Liver (tissue), 9 donors: Measurements from ENCODE around the gene GRK1. TPM values are rescaled to one million over a fixed set of nuclear protein-coding genes. Genes with fewer than 3 reads are reported as not detected.

Experiments used
- DNase-seq: peaks from one replicate; pipeline ENCODE4 v3.0.0-alpha.2; 2017; ENCODE audit warnings: low spot score
- H3K27ac ChIP-seq, 2 donors: one replicate each; pipeline ENCODE4 v1.7.0; 2013; ENCODE audit warnings: inconsistent platforms in 2 of 2, low read length in 2 of 2, control low read depth in 1 of 2, low read depth in 1 of 2, mild to moderate bottlenecking in 1 of 2
- H3K27me3 ChIP-seq, 4 donors: one replicate each; pipeline versions ENCODE4 v1.6.1 to v1.7.0; 2013; ENCODE audit warnings: low read length in 3 of 4, inconsistent platforms in 1 of 4, mild to moderate bottlenecking in 1 of 4, moderate library complexity in 1 of 4; ENCODE audit not compliant: control insufficient read depth in 4 of 4, insufficient read depth in 4 of 4
- H3K36me3 ChIP-seq, 4 donors: one replicate each; pipeline versions ENCODE4 v1.6.1 to v1.7.0; 2013; ENCODE audit warnings: low read length in 3 of 4, mild to moderate bottlenecking in 3 of 4, low read depth in 1 of 4, moderate library complexity in 1 of 4; ENCODE audit not compliant: control insufficient read depth in 4 of 4, insufficient read depth in 3 of 4
- H3K4me1 ChIP-seq, 4 donors: one replicate each; pipeline versions ENCODE4 v1.6.1 to v1.7.0; 2013; ENCODE audit warnings: low read length in 3 of 4, mild to moderate bottlenecking in 3 of 4, moderate library complexity in 1 of 4; ENCODE audit not compliant: control insufficient read depth in 4 of 4, insufficient read depth in 4 of 4
- H3K4me3 ChIP-seq, 3 donors: one replicate each; pipeline versions ENCODE4 v1.6.1 to v1.7.0; 2013; ENCODE audit warnings: low read length in 3 of 3, control low read depth in 1 of 3, low read depth in 1 of 3, mild to moderate bottlenecking in 1 of 3
- H3K9ac ChIP-seq, 2 donors: one replicate each; pipeline ENCODE4 v1.7.0; 2013; ENCODE audit warnings: low read length in 2 of 2, mild to moderate bottlenecking in 2 of 2, moderate library complexity in 2 of 2, control low read depth in 1 of 2, low read depth in 1 of 2
- H3K9me3 ChIP-seq, 4 donors: one replicate each; pipeline versions ENCODE4 v1.6.1 to v1.7.0; 2013; ENCODE audit warnings: low read length in 3 of 4; ENCODE audit not compliant: control insufficient read depth in 4 of 4
- EGR1 ChIP-seq, 2 donors: IDR thresholded peaks; 2 replicates each; pipeline ENCODE4 v1.6.1; 2016 to 2018; ENCODE audit warnings: antibody characterized with exemption in 2 of 2, low read depth in 2 of 2
- FOXA2 ChIP-seq: IDR thresholded peaks from 2 replicates; pipeline ENCODE4 v1.6.1; 2016; ENCODE audit warnings: antibody characterized with exemption
- GABPA ChIP-seq, 2 donors: IDR thresholded peaks in 1 of 2; conservative IDR thresholded peaks in 1 of 2; 2 replicates each; pipeline ENCODE4 v1.6.1; 2016; ENCODE audit warnings: antibody characterized with exemption in 2 of 2, mild to moderate bottlenecking in 1 of 2, moderate library complexity in 1 of 2
- HNF4A ChIP-seq, 2 donors: conservative IDR thresholded peaks; 2 replicates each; pipeline ENCODE4 v1.6.1; 2016; ENCODE audit warnings: antibody characterized with exemption in 2 of 2, mild to moderate bottlenecking in 2 of 2
- HNF4G ChIP-seq: IDR thresholded peaks from 2 replicates; pipeline ENCODE4 v1.6.1; 2016; ENCODE audit warnings: antibody characterized with exemption
- JUND ChIP-seq, 2 donors: IDR thresholded peaks; 2 replicates each; pipeline ENCODE4 v1.6.1; 2016; ENCODE audit warnings: antibody characterized with exemption in 2 of 2
- NR2F2 ChIP-seq: IDR thresholded peaks from 2 replicates; pipeline ENCODE4 v1.6.1; 2016; ENCODE audit warnings: antibody characterized with exemption
- RAD21 ChIP-seq, 2 donors: IDR thresholded peaks; 2 replicates each; pipeline ENCODE4 v1.6.1; 2016; ENCODE audit warnings: antibody characterized with exemption in 2 of 2, mild to moderate bottlenecking in 2 of 2
- RXRA ChIP-seq, 2 donors: IDR thresholded peaks; 2 replicates each; pipeline ENCODE4 v1.6.1; 2017 to 2018; ENCODE audit warnings: antibody characterized with exemption in 2 of 2, mild to moderate bottlenecking in 1 of 2
- SP1 ChIP-seq: IDR thresholded peaks from 2 replicates; pipeline ENCODE4 v1.6.1; 2018; ENCODE audit warnings: antibody characterized with exemption, mild to moderate bottlenecking
- TAF1 ChIP-seq: conservative IDR thresholded peaks from 2 replicates; pipeline ENCODE4 v1.6.1; 2016; ENCODE audit warnings: antibody characterized with exemption, mild to moderate bottlenecking
- YY1 ChIP-seq: IDR thresholded peaks from 2 replicates; pipeline ENCODE4 v1.6.1; 2016; ENCODE audit warnings: antibody characterized with exemption, mild to moderate bottlenecking
- WGBS: extraction: QIAGEN DNeasy Blood & Tissue Kit; methylation state at CpG from one replicate; pipeline ENCODE4 v1.1.7; 2013; 5-methylcytosine and 5-hydroxymethylcytosine counted together
- polyA plus RNA-seq, 2 donors: library from polyadenylated mRNA; stranded (reverse) in 1 of 2; unstranded in 1 of 2; fragments of 200-250 nt in 1 of 2; fragments of >200 nt in 1 of 2; fragmentation: Nextera tagmentation in 1 of 2; extraction: Ambion mirVana in 1 of 2; gene quantifications; one replicate each; pipeline versions ENCODE4 v1.2.1 to v1.2.3, GENCODE V29; 2013 to 2015
- total RNA-seq, 2 donors: library from RNA; depleted of rRNA; stranded (reverse); fragments of >200 nt; gene quantifications; one replicate each; pipeline ENCODE4 v1.2.3, GENCODE V29; 2014
- TF ChIP-seq, protein P1 (sequence below): IDR thresholded peaks from 2 replicates; pipeline ENCODE4 v1.6.1; 2016; ENCODE audit warnings: antibody characterized with exemption
- TF ChIP-seq, protein P2 (sequence below): IDR thresholded peaks from 2 replicates; pipeline ENCODE4 v1.6.1; 2016; ENCODE audit warnings: antibody characterized with exemption
- TF ChIP-seq, protein P3 (sequence below): IDR thresholded peaks from 2 replicates; pipeline ENCODE4 v1.6.1; 2016; ENCODE audit warnings: antibody characterized with exemption
- TF ChIP-seq, protein P4 (sequence below): IDR thresholded peaks from 2 replicates; pipeline ENCODE4 v1.6.1; 2016; ENCODE audit warnings: antibody characterized with exemption, mild to moderate bottlenecking
- TF ChIP-seq, protein P5 (sequence below): fragments of 150-350 bp; IDR thresholded peaks from 2 replicates; pipeline ENCODE4 v1.5.1; 2017; ENCODE audit warnings: improper control_type of control experiment, low read depth, low read length; ENCODE audit not compliant: missing input control
- donor health status: healthy.
- donor health status: healthy.
- donor health status: healthy.
- donor health status: healthy.
- donor health status: healthy.

Gene GRK1
- total and polyA plus RNA-seq, 4 donors, result 0.05 TPM; not detected in 3

DNA sequence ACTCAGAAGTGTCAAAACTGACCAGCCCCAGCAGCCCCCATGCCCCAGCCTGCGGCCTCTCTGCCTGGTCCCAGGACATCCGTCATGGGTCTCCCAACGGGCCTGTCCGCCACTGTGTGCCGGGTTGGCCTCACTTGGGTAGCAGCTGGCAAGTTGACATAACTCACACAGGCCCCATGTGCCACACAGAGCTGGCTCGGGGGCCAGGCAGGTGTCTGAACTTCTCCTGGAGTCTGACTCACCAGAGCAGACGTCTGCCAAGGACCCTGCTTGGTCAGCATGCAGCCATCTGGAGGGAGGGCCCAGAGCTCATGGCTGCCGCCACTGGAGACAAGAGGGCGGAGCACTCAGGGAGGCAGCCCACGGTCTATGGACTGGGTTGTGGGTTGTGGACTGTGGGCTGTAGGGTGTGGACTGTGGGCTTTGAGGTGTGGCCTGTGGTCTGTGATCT is 60.0 kb downstream of the GRK1 start:
- Histone ChIP-seq H3K27ac (no peak overlapping the region), H3K9me3 (no peaks in the 10 kb centered on the region), H3K27me3 (peaks cover 0 to 2% (median 0%) of the 10 kb centered on the region in 4 donors), H3K4me3 (no peak overlapping the region), H3K4me1 (peaks cover 0 to 5% (median 3%) of the 10 kb centered on the region in 4 donors), H3K36me3 (no peaks in the 10 kb centered on the region), H3K9ac (no peak overlapping the region)
- WGBS, result 87% methylated on average over 10 of the region's 10 CpGs
- DNase-seq, result no peak
- TF ChIP-seq, protein P1, sequence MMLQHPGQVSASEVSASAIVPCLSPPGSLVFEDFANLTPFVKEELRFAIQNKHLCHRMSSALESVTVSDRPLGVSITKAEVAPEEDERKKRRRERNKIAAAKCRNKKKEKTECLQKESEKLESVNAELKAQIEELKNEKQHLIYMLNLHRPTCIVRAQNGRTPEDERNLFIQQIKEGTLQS, result no peak
- TF ChIP-seq RAD21 (IDR thresholded peaks at IDR 0.05) (no peak), RXRA (IDR thresholded peaks at IDR 0.05) (no peak), JUND (IDR thresholded peaks at IDR 0.05) (no peak), HNF4A (conservative IDR thresholded peaks at IDR 0.05) (no peak), EGR1 (IDR thresholded peaks at IDR 0.05; ENCODE audit: low read depth in 2 of 2) (no peak), NR2F2 (no peak), HNF4G (no peak), FOXA2 (no peak), SP1 (no peak), TAF1 (no peak)
- TF ChIP-seq, protein P2, sequence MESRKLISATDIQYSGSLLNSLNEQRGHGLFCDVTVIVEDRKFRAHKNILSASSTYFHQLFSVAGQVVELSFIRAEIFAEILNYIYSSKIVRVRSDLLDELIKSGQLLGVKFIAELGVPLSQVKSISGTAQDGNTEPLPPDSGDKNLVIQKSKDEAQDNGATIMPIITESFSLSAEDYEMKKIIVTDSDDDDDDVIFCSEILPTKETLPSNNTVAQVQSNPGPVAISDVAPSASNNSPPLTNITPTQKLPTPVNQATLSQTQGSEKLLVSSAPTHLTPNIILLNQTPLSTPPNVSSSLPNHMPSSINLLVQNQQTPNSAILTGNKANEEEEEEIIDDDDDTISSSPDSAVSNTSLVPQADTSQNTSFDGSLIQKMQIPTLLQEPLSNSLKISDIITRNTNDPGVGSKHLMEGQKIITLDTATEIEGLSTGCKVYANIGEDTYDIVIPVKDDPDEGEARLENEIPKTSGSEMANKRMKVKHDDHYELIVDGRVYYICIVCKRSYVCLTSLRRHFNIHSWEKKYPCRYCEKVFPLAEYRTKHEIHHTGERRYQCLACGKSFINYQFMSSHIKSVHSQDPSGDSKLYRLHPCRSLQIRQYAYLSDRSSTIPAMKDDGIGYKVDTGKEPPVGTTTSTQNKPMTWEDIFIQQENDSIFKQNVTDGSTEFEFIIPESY, result no peak
- TF ChIP-seq, protein P3, sequence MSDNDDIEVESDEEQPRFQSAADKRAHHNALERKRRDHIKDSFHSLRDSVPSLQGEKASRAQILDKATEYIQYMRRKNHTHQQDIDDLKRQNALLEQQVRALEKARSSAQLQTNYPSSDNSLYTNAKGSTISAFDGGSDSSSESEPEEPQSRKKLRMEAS, result no peak
- TF ChIP-seq, protein P4, sequence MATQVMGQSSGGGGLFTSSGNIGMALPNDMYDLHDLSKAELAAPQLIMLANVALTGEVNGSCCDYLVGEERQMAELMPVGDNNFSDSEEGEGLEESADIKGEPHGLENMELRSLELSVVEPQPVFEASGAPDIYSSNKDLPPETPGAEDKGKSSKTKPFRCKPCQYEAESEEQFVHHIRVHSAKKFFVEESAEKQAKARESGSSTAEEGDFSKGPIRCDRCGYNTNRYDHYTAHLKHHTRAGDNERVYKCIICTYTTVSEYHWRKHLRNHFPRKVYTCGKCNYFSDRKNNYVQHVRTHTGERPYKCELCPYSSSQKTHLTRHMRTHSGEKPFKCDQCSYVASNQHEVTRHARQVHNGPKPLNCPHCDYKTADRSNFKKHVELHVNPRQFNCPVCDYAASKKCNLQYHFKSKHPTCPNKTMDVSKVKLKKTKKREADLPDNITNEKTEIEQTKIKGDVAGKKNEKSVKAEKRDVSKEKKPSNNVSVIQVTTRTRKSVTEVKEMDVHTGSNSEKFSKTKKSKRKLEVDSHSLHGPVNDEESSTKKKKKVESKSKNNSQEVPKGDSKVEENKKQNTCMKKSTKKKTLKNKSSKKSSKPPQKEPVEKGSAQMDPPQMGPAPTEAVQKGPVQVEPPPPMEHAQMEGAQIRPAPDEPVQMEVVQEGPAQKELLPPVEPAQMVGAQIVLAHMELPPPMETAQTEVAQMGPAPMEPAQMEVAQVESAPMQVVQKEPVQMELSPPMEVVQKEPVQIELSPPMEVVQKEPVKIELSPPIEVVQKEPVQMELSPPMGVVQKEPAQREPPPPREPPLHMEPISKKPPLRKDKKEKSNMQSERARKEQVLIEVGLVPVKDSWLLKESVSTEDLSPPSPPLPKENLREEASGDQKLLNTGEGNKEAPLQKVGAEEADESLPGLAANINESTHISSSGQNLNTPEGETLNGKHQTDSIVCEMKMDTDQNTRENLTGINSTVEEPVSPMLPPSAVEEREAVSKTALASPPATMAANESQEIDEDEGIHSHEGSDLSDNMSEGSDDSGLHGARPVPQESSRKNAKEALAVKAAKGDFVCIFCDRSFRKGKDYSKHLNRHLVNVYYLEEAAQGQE, result no peak

DNA sequence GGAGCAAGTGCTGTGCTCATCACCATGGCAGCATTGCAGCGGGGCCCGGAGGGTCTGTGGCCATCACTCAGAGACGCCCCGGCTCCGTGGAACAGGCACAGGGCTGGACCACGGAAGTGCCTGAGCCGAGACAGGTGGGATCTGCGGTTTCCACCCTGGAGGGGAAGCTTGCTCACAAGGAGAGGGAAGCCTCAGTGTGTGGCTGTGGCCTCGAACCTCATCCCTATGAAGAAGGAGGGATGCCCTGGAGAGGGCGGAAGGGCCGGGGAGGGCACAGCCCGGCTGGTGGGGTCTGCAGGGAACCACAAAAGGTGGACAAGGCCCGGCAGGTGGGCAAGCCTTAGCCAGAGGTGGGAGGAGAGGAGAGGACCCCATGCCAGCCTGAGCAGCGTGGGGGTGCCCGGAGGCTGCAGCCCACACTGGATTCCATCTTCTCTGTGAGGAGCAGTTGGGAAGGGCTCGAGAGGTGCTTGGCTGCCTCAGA is 61.6 kb downstream of the GRK1 start:
- Histone ChIP-seq H3K36me3 (no peaks in the 10 kb centered on the region), H3K9me3 (no peaks in the 10 kb centered on the region), H3K4me3 (no peak overlapping the region), H3K27me3 (peaks cover 0 to 2% (median 0%) of the 10 kb centered on the region in 4 donors), H3K4me1 (peaks cover 0 to 5% (median 3%) of the 10 kb centered on the region in 4 donors), H3K9ac (no peak overlapping the region), H3K27ac (no peak overlapping the region)
- 97% methylated on average over 16 of the region's 16 CpGs for WGBS
- DNase-seq, result no peak
- TF ChIP-seq GABPA (IDR thresholded peaks at IDR 0.05 in 1 of 2, conservative IDR thresholded peaks at IDR 0.05 in 1 of 2), result no peak
- TF ChIP-seq RXRA (IDR thresholded peaks at IDR 0.05), result no peak
- TF ChIP-seq YY1, result no peak
- TF ChIP-seq HNF4G, result no peak
- TF ChIP-seq JUND (IDR thresholded peaks at IDR 0.05), result no peak
- TF ChIP-seq FOXA2, result no peak
- TF ChIP-seq SP1, result no peak
- no peak for TF ChIP-seq RAD21 (IDR thresholded peaks at IDR 0.05)
- TF ChIP-seq, protein P2, result no peak
- TF ChIP-seq, protein P5, sequence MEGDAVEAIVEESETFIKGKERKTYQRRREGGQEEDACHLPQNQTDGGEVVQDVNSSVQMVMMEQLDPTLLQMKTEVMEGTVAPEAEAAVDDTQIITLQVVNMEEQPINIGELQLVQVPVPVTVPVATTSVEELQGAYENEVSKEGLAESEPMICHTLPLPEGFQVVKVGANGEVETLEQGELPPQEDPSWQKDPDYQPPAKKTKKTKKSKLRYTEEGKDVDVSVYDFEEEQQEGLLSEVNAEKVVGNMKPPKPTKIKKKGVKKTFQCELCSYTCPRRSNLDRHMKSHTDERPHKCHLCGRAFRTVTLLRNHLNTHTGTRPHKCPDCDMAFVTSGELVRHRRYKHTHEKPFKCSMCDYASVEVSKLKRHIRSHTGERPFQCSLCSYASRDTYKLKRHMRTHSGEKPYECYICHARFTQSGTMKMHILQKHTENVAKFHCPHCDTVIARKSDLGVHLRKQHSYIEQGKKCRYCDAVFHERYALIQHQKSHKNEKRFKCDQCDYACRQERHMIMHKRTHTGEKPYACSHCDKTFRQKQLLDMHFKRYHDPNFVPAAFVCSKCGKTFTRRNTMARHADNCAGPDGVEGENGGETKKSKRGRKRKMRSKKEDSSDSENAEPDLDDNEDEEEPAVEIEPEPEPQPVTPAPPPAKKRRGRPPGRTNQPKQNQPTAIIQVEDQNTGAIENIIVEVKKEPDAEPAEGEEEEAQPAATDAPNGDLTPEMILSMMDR, result no peak
- TF ChIP-seq EGR1 (IDR thresholded peaks at IDR 0.05; ENCODE audit: low read depth in 2 of 2), result no peak
- TF ChIP-seq, protein P4, result no peak
- TF ChIP-seq, protein P1, result no peak
